Renal pelvis (tissue), 4 donors: Measurements from ENCODE around the gene NPR2. TPM values are rescaled to one million over a fixed set of nuclear protein-coding genes. Genes with fewer than 3 reads are reported as not detected.

Source experiments
- DNase-seq: peaks from one replicate; pipeline ENCODE4 v3.0.0-alpha.2; 2013
- polyA plus RNA-seq, 3 donors: library from polyadenylated mRNA; unstranded; fragments of 120-200 nt; gene quantifications; one replicate each; pipeline ENCODE4 v1.2.1, GENCODE V29; 2013; ENCODE audit not compliant: insufficient read length in 3 of 3

NPR2 gene
- polyA plus RNA-seq, 3 donors, result 24.5 to 29.4 (median 28.2) TPM

- DNase-seq, result no peak
Observed at GRCh38 chr9:35758475-35759050, 32.8 kb upstream of the NPR2 start.

GRCh38 chr9:35759795-35760194 lies 31.6 kb upstream of the NPR2 start:
- no peak for DNase-seq

DNA sequence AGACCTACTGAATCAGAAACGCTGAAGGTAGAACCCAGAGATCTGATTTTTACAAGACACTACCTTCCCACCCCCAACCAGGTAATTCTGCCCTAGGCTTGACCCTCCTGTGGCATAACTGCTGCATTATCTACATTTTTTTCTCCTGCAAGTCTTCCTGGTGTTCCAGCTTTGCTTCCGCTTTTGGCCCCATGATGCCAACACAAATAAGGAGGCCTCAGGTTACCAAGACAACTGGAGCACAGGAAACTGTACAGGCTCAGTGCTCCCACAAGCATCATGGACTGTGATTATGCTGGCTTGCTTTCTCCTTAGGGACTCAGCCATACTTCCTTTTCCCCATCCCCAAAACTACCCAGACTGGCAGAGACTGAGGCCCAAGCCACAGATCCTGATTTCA lies 30.7 kb upstream of the NPR2 start:
- peak; percentile 38 for DNase-seq

DNA sequence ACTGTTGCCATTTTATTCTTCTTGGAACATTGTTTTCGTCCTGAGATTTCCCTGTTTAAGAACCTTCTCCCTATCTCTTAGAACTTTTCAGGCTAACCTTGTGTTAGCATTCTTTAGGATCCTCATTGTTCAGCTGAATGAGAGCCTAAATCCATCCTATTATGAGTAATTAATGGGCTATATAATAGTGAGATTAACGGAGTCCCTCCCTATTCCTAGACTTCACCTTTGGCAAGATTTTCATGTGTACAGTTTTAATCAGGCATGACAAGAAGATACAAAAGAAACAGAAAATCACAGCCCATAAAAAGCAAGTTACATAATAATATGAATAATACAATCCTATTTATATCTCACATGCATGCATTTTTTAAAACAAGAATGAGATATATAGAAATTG lies 28.2 kb upstream of the NPR2 start:
- no peak for DNase-seq

GRCh38 chr9:35763803-35764202 lies 27.6 kb upstream of the NPR2 start:
- no peak for DNase-seq

GRCh38 chr9:35766997-35767396 lies 24.4 kb upstream of the NPR2 start:
- no peak for DNase-seq

GRCh38 chr9:35767458-35767857 lies 23.9 kb upstream of the NPR2 start:
- no peak for DNase-seq

DNA sequence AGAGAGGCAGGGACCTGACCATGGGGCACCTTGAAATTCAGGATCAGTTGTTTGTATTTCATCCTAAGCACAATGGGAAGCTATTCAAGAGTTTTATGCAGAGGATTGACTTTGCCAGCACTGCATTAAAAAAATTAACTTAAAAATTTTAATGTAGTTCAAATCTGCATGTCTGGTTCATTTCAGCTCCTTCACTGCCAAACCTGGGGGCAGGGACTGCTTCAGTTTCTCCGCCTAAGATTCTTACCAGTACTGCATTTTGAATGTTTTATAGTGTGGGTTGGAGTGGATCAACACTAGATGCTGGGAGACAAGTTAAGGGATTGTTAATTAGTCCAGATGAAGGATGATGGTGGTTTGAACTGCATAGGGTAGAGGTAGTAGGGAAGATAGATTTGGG lies 21.6 kb upstream of the NPR2 start:
- DNase-seq, result no peak

DNA sequence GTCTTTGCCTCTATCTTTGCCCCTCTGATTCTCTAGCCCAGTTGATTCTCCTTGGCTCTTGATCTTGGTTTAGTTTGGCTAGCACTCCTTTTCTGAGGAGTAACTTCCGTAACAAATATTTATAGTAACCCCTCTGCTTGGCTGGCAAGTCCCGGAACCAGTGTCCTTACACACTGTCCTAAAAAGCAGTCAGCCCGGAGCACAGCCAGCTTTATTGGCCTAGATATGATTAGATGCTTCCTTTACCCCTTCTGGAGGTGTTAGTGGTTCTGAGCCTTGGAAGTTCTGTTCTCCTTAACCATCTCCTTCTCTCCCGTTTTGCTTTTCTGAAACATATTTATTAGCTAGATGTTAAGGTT lies 20.3 kb upstream of the NPR2 start:
- no peak for DNase-seq

GRCh38 chr9:35771534-35771933 lies 19.9 kb upstream of the NPR2 start:
- no peak for DNase-seq

DNA sequence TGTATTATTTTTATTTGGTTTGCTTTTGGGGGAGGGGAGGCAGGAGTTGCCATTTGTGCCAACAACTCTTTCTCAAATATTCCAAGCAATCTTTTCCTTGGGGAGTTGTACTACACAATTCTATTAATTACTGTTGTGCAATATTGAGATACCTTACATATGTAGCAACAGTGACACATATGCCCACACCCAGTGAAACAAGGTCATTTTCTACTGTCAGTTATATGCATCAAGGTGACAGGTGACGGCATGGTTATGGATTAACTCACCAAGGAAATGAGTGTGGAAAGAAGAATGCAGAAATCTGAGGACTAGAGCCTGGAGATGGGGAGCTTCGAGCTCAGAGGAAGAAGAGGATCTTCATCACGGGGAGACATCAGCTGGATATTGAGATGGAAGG lies 19.4 kb upstream of the NPR2 start:
- no peak for DNase-seq

GRCh38 chr9:35774907-35775635 lies 16.3 kb upstream of the NPR2 start:
- no peak for DNase-seq

- peak; percentile 78 for DNase-seq
Observed at GRCh38 chr9:35776018-35776417, 15.4 kb upstream of the NPR2 start.

GRCh38 chr9:35778496-35778895 lies 12.9 kb upstream of the NPR2 start:
- DNase-seq, result no peak

GRCh38 chr9:35781066-35781465 lies 10.3 kb upstream of the NPR2 start:
- DNase-seq, result no peak

DNA sequence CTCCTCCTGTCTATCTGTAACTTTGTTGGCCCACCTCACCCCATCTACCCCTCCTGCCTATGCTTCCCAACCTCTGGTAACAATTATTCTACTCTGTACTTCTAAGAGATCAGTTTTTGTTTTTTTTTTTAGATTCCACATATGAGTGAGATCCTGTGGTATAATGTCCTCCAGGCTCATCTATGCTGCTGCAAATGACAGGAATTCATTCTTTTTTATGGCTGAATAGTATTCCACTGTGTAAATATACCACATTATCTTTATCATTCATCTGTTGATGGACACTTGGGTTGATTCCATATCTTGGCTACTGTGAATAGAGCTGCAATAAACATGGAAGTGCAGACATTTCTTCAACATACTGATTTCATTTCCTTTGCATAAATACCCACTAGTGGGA lies 8.0 kb upstream of the NPR2 start:
- no peak for DNase-seq

DNA sequence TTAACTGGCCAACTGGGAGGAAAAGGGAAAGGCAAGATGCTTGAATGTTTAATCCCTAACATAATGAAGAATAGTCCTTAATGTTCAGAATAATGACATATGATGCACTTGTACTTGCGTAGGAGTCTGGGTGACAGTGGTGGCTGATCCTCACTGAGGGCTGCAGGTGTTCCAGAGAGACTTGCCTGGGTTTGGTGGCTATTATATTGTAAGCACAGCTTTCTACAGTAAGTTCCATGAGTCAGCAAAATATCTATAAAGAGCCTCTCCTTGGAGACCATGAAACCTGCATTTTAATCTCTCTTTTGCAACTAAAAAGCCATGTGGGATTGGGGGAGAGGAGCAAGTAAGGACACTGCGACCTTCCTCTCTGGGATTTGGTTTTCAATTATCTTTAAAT lies 1.9 kb upstream of the NPR2 start:
- DNase-seq, result no peak

GRCh38 chr9:35790025-35790384 lies 1.4 kb upstream of the NPR2 start:
- no peak for DNase-seq

DNA sequence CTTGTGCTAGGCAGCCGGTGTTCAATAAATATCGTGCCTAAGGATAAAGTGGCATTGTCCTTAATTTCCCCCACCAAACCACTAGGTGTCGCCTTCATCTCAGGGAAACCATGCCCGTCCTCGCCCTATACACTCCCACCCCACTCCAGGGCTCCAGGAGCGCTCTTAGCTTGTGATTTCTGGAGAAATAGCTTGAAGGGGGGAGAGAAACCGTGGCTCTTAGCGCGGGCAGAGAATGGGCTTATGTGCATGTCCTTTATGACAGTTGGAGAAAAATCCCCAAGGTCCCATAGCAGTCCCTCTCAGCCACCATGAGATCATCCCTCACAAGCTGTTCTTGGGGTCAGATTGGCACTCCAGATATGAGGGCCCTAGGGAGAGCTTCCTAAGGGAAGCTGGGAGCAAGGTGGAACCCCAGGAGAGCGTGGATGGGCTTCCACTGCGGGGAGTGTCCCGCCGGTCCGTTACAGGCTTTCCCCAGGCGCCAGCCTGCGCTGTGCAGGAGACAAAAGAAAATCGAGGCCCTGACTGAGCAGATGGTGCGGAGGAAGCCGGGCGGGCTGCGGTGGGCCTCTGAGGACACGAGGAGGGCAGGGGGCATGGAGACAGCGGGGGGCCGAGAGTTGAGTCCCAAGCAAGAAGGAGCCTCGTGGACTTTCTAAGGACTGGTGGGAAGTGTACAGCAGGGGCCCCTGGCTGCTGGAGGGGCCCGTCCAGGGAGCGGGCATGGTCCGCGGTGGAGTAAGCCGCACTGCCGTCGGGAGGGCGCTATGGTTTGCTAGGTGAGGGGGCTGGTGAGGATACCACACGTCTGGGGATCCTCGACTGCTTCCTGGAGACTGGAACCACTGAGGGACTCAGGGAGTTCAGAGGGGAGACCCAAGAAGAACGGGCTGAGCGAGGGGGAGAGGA lies 750 bp upstream of the NPR2 start:
- peak; percentile 86 for DNase-seq

DNA sequence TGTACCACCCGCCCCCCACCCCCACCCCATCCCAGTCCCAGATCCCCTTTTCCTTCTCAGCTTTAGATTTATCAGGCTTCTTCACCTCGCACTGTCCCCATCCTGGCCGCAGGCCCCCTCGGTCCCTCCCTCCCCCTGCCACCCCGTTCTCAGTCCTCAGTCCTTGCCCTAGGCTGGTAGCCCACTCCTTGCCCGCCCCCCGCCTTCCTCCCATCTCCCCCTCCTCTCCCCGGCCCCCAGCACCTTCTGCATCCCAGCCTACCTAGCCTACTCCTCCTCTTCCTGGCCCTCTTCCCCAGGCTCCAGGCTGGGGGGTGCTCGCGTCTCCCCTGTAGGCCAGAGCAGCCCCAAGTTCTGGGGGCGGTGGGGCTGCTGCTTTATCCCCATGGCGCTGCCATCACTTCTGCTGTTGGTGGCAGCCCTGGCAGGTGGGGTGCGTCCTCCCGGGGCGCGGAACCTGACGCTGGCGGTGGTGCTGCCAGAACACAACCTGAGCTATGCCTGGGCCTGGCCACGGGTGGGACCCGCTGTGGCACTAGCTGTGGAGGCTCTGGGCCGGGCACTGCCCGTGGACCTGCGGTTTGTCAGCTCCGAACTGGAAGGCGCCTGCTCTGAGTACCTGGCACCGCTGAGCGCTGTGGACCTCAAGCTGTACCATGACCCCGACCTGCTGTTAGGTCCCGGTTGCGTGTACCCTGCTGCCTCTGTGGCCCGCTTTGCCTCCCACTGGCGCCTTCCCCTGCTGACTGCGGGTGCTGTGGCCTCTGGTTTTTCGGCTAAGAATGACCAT lies 828 bp downstream of the NPR2 start:
- DNase-seq, result no peak

- DNase-seq, result no peak
Observed at GRCh38 chr9:35792826-35793225, 1.4 kb downstream of the NPR2 start.

- DNase-seq, result no peak
Observed at GRCh38 chr9:35793461-35793860, 2.1 kb downstream of the NPR2 start.
